Ovary (tissue), 3 donors: Measurements from ENCODE around the gene CD164L2.

Source experiments
- POLR2A ChIP-seq: fragments of 450-650 bp; IDR thresholded peaks from one replicate; pipeline ENCODE4 v1.6.1; 2017; ENCODE audit warnings: antibody characterized with exemption, mild to moderate bottlenecking, moderate library complexity
- TF ChIP-seq, protein P1 (sequence below), 3 donors: fragments of 450-650 bp in 2 of 3; fragments of 200-600 bp in 1 of 3; IDR thresholded peaks; one replicate each; pipeline versions ENCODE4 v1.5.1 to v1.8.0; 2016 to 2022; ENCODE audit warnings: antibody characterized with exemption in 3 of 3, mild to moderate bottlenecking in 1 of 3
- donor health status: DM: no; HTN: no; CAD: no.

DNA sequence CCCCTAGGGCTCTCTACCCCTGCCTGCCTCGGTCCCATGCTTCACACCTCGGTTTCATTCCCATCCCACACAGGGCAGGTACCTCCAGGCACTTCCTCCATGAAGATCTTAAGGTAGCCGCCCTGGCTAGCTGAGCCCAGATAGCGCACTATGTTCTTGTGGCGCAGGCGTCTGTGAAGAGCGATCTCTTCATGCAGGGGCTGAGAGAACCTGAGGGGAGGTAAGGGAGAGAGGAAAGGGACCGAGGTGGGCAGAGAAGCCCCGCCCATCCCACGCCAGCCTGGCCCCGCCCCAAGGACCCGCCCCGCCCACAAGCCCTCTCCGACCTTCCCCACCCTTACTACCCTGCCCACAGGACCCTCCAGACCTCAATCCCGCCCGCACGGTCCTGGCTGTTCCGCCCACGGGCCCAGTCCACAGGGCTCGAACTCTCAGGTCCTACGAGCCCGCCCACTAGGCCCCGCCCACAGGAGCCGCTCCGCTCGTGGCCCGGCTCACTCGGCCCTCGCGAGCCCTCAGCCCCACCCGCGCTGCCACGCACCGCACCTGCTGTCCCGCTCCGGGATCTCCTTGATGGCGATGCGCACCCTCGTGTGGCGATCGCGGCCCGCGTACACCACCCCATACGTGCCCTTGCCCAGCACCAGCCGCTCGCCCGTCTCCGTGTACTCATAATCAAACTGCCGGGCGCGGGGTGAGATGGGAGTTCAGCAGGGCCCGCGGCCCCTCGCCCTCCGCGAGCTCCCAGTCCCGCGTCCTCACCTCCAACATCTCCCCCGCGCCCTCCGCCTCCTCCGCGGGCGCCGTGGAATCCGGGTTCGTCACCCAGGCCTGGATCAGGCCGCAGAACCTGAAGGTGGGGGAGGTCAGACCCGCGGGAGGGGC is 22.7 kb downstream of the CD164L2 start:
- TF ChIP-seq, protein P1, sequence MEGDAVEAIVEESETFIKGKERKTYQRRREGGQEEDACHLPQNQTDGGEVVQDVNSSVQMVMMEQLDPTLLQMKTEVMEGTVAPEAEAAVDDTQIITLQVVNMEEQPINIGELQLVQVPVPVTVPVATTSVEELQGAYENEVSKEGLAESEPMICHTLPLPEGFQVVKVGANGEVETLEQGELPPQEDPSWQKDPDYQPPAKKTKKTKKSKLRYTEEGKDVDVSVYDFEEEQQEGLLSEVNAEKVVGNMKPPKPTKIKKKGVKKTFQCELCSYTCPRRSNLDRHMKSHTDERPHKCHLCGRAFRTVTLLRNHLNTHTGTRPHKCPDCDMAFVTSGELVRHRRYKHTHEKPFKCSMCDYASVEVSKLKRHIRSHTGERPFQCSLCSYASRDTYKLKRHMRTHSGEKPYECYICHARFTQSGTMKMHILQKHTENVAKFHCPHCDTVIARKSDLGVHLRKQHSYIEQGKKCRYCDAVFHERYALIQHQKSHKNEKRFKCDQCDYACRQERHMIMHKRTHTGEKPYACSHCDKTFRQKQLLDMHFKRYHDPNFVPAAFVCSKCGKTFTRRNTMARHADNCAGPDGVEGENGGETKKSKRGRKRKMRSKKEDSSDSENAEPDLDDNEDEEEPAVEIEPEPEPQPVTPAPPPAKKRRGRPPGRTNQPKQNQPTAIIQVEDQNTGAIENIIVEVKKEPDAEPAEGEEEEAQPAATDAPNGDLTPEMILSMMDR (IDR thresholded peaks at IDR 0.05): no peak
- TF ChIP-seq POLR2A: no peak
